Activated CD8-positive, alpha-beta T cell treated with anti-CD3 and anti-CD28 coated beads for 36 hours (primary cell): Measurements from ENCODE around the gene SIRT1. TPM values are rescaled to one million over a fixed set of nuclear protein-coding genes. Genes with fewer than 3 reads are reported as not detected.
"Not testable (repeated sequence)": the region's sequence is repeated elsewhere in the genome, so short reads cannot be mapped to it uniquely, and the experiment has no call there.

Experiments
- ATAC-seq: fragments of 200-7000 bp; cut with Tn5 transposase; one replicate; pipeline ENCODE4 v1.10.0; 2021; ENCODE audit warnings: mild to moderate bottlenecking, moderate library complexity
- CTCF ChIA-PET: fragments of 350-600 bp; sonication (Branson Sonifier 250); formaldehyde crosslinking; loops from one replicate; lab custom pipeline; 2021; ENCODE audit warnings: antibody characterized with exemption; lab: Charles Lee
- POLR2A ChIA-PET: fragments of 350-600 bp; sonication (Branson Sonifier 250); formaldehyde crosslinking; loops from one replicate; lab custom pipeline; 2021; ENCODE audit warnings: antibody characterized with exemption; lab: Charles Lee
- DNase-seq: peaks from one replicate; pipeline ENCODE4 v3.0.0-alpha.2; 2020
- H3K27ac Mint-ChIP-seq: one replicate; pipeline ENCODE4 v1.8.0; 2021; ENCODE audit warnings: mild to moderate bottlenecking, mixed read lengths
- H3K27me3 Mint-ChIP-seq: one replicate; pipeline ENCODE4 v1.8.0; 2021; ENCODE audit warnings: mixed read lengths
- H3K36me3 Mint-ChIP-seq: one replicate; pipeline ENCODE4 v1.8.0; 2021; ENCODE audit warnings: low read depth, mixed read lengths
- H3K4me1 Mint-ChIP-seq: one replicate; pipeline ENCODE4 v1.8.0; 2021; ENCODE audit warnings: low read depth, mixed read lengths
- H3K4me3 Mint-ChIP-seq: one replicate; pipeline ENCODE4 v1.8.0; 2021; ENCODE audit warnings: mild to moderate bottlenecking, moderate library complexity, mixed read lengths
- H3K9me3 Mint-ChIP-seq: one replicate; pipeline ENCODE4 v1.8.0; 2021; ENCODE audit warnings: mixed read lengths
- CTCF ChIP-seq: fragments of 200-600 bp; IDR thresholded peaks from one replicate; pipeline ENCODE4 v1.8.0; 2022; ENCODE audit warnings: antibody characterized with exemption, mild to moderate bottlenecking
- intact Hi-C: fragments of 100-400 bp; cut with micrococcal nuclease; formaldehyde crosslinking; loops from one replicate; pipeline ENCODE4 v1.10.0; 2022
- total RNA-seq, 2 experiments: library from RNA; stranded (reverse); gene quantifications; one replicate each; pipeline ENCODE4 v1.2.3, GENCODE V29; 2021

SIRT1 gene
- total RNA-seq, 2 experiments from 2014 or later, result 27.5 to 29.8 TPM

DNA sequence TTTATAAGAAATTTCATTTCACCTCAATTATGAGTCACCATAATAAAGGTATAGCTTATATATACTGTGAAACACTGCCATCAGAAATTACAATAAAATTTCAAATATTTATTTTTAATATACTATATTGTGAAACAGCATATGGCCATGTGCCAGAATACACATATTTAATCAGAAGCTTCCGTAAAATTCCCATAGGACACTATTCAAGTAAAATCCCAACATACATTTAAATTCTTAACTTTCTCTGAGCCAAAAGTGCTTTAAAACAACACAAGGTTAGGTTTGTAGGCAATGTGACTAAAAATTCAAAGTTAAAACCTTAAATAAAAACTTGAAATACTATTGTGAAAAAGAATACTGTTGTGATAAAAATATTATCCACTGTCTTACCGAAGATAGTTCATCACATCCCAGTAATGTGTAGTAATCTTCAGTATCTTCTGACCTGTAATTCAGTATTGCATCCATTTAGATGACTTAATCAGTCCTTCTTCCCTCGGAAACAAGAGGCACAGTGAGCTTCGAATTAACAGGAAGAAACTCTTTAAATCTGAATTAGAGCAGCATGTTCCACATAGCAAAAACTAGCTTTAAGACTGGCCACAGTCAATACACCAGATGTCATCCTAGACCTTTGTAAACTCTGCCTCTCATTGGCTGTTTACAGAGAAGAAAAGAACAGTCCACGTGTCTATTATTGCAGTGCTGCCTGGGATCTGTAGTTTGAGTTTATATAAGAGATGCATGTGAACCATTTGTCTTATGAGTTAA is 46.7 kb upstream of the SIRT1 start, which contains the start of gene DNAJC12:
DNAJC12 (minus strand) TSS at position 648 of the 774 bp plus-strand sequence; CDS start at position 471, 177 bp downstream.
- ChIA-PET POLR2A (interaction anchor here (1.5 kb wide), 1 partner anchor 12 kb away, joined by 6 read pairs; no protein-coding TSS in a partner anchor), CTCF (interaction anchor here (1.4 to 2.4 kb wide), 5 partner anchors 9 to 375 kb away, joined by 3 to 13 read pairs (median 8); no protein-coding TSS in a partner anchor)
- ATAC-seq (peak; percentile 100), DNase-seq (peak; percentile 22)
- peaks cover 11% of the 10 kb centered on the region for H3K9me3 Mint-ChIP-seq
- intact Hi-C loops, result no loop called here
- no peak for TF ChIP-seq CTCF
- H3K36me3 Mint-ChIP-seq, result no peaks in the 10 kb centered on the region
- H3K27me3 Mint-ChIP-seq, result no peaks in the 10 kb centered on the region
- no peak within 1 kb of the TSS for H3K27ac Mint-ChIP-seq
- peaks cover 6% of the 10 kb centered on the region for H3K4me1 Mint-ChIP-seq
- H3K4me3 Mint-ChIP-seq, result peak within 1 kb of the TSS; percentile 69

DNA sequence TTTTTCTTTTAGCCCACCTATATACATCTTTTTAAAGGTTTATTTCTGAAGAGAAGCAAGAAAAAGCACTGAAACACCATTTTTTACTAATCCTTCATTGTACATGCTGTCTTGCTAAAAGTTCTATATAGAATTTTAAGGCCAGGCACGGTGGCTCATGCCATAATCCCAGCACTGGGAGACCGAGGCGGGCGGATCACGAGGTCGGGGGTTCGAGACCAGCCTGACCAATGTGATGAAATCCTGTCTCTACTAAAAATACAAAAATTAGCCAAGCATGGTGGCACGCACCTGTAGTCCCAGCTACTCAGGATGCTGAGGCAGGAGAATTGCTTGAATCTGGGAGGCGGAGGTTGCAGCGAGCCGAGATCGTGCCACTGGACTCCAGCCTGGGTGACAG is 44.9 kb upstream of the SIRT1 start:
- H3K36me3 Mint-ChIP-seq, H3K4me3 Mint-ChIP-seq, DNase-seq, ATAC-seq, CTCF ChIA-PET, POLR2A ChIA-PET, H3K27me3 Mint-ChIP-seq, H3K4me1 Mint-ChIP-seq, H3K27ac Mint-ChIP-seq, intact Hi-C loops: not testable (repeated sequence)
- peaks cover 11% of the 10 kb centered on the region for H3K9me3 Mint-ChIP-seq

- ATAC-seq (no peak), DNase-seq (no peak)
- POLR2A ChIA-PET, result interaction anchor here (0.7 kb wide), 1 partner anchor 31 kb away, joined by 3 read pairs; no protein-coding TSS in a partner anchor
- TF ChIP-seq CTCF, result no peak
- CTCF ChIA-PET, result no interaction called here
- Mint-ChIP-seq H3K9me3 (peaks cover 11% of the 10 kb centered on the region), H3K27me3 (no peaks in the 10 kb centered on the region), H3K4me3 (no peak overlapping the region), H3K36me3 (no peaks in the 10 kb centered on the region), H3K4me1 (peaks cover 6% of the 10 kb centered on the region), H3K27ac (no peak overlapping the region)
- intact Hi-C loops, result no loop called here
Observed at GRCh38 chr10:67839951-67840350, 44.5 kb upstream of the SIRT1 start.

DNA sequence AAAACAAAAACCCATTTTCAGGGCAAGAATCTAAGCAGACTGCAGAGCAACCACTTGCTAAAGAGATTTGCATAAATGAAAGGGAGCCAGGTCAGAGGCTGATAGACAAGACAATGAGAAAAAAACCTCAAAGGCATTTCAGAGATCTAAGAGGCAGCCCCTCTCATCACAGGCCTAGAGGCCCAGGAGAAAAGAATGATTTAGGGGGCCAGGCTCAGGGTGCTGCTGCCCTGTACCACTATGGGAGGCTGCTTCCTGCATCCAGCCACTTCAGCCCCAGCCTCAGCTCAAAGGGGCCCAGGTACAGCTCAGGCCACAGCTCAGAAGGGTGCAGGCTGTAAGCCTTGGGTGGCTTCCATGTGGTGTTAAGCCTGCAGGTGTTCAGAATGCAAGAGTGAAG is 42.7 kb upstream of the SIRT1 start:
- no peaks in the 10 kb centered on the region for H3K27me3 Mint-ChIP-seq
- ATAC-seq (no peak), DNase-seq (no peak)
- ChIA-PET CTCF (interaction anchor here (0.7 to 1.7 kb wide), 2 partner anchors 14 to 53 kb away, joined by 4 to 5 read pairs; no protein-coding TSS in a partner anchor), POLR2A (interaction anchor here (0.6 to 1.2 kb wide), 3 partner anchors 8 to 11 kb away, joined by 3 to 4 read pairs (median 3); no protein-coding TSS in a partner anchor)
- H3K4me3 Mint-ChIP-seq, result no peak overlapping the region
- TF ChIP-seq CTCF, result no peak
- intact Hi-C loops, result no loop called here
- no peaks in the 10 kb centered on the region for H3K36me3 Mint-ChIP-seq
- peaks cover 4% of the 10 kb centered on the region for H3K4me1 Mint-ChIP-seq
- no peak overlapping the region for H3K27ac Mint-ChIP-seq
- peaks cover 11% of the 10 kb centered on the region for H3K9me3 Mint-ChIP-seq

DNA sequence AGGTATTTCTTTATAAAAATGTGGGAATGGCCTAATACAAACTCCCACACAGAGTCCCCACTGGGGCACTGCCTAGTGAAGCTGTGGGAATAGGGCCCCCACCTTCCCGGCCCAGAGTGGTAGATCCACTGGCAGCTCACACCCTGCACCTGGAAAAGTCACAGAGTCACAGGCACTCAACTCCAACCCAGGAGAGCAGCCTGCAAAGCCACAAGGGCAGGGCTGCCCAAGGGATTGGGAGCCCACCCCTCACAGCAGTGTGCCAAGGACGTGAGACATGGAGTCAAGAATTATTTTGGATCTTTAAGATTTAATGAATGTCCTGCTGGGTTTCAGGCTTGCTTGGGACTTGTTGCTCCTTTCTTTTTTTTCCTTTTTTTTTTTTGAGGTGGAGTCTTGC is 41.2 kb upstream of the SIRT1 start:
- no peak for TF ChIP-seq CTCF
- Mint-ChIP-seq H3K27ac (no peak overlapping the region), H3K4me1 (no peaks in the 10 kb centered on the region), H3K9me3 (peaks cover 11% of the 10 kb centered on the region), H3K27me3 (no peaks in the 10 kb centered on the region), H3K36me3 (no peaks in the 10 kb centered on the region), H3K4me3 (no peak overlapping the region)
- intact Hi-C loops, result no loop called here
- ChIA-PET POLR2A (no interaction called here), CTCF (interaction anchor here (1.4 kb wide), 1 partner anchor 12 kb away, joined by 3 read pairs; no protein-coding TSS in a partner anchor)
- DNase-seq (no peak), ATAC-seq (no peak)
